K562 (cell line): Measurements from ENCODE around the gene SLC35D2. TPM values are rescaled to one million over a fixed set of nuclear protein-coding genes. Genes with fewer than 3 reads are reported as not detected.
A peak's percentile ranks its signal among the peaks of the same experiment; 100 is the strongest.

Experiments used
- CSDE1 ChIP-seq, 2 experiments: fragments of 450-650 bp; IDR thresholded peaks; 2 replicates each; pipeline ENCODE4 v1.6.1; 2016; ENCODE audit warnings: mild to moderate bottlenecking in 1 of 2
- CTCFL ChIP-seq: IDR thresholded peaks from 2 replicates; pipeline ENCODE4 v1.6.1; 2011; ENCODE audit warnings: borderline replicate concordance, low read depth, mild to moderate bottlenecking, moderate library complexity, low read length; ENCODE audit not compliant: insufficient read depth, poor library complexity, severe bottlenecking
- E2F6 ChIP-seq, 2 experiments: IDR thresholded peaks; 2 replicates each; pipeline ENCODE4 v1.6.1; 2011; ENCODE audit warnings: borderline replicate concordance in 1 of 2, control low read depth in 1 of 2, low read depth in 1 of 2, low read length in 1 of 2, mild to moderate bottlenecking in 1 of 2, mixed read lengths in 1 of 2, moderate library complexity in 1 of 2; ENCODE audit not compliant: insufficient read depth in 1 of 2, insufficient read length in 1 of 2, poor library complexity in 1 of 2, severe bottlenecking in 1 of 2; ENCODE audit errors: extremely low read depth in 1 of 2
- ETV5 ChIP-seq: sonication (generic); formaldehyde crosslinking; IDR thresholded peaks from 2 replicates; pipeline ENCODE4 v1.4.0; 2020; ENCODE audit warnings: low read depth, mild to moderate bottlenecking, missing genetic modification reagents
- KDM5B ChIP-seq: fragments of 200-600 bp; sonication (generic); IDR thresholded peaks from 2 replicates; pipeline ENCODE4 v1.6.1; 2012; ENCODE audit warnings: low read depth, mild to moderate bottlenecking, moderate library complexity, low read length, control low read depth, inconsistent platforms; ENCODE audit not compliant: insufficient replicate concordance
- NUFIP1 ChIP-seq: fragments of 450-650 bp; IDR thresholded peaks from 2 replicates; pipeline ENCODE4 v1.6.1; 2018; ENCODE audit not compliant: partially characterized antibody
- POLR2A ChIP-seq: fragments of 450-650 bp; conservative IDR thresholded peaks from 2 replicates; pipeline ENCODE4 v1.6.1; 2016
- SAP30 ChIP-seq: fragments of 200-600 bp; sonication (generic); IDR thresholded peaks from 2 replicates; pipeline ENCODE4 v1.6.1; 2012; ENCODE audit warnings: borderline replicate concordance, low read depth, mild to moderate bottlenecking, moderate library complexity, low read length, control low read depth, inconsistent platforms; ENCODE audit not compliant: insufficient read depth, poor library complexity, severe bottlenecking
- SUPT5H ChIP-seq: fragments of 450-650 bp; IDR thresholded peaks from 2 replicates; pipeline ENCODE4 v1.6.1; 2016
- TRIM25 ChIP-seq: fragments of 450-650 bp; IDR thresholded peaks from 2 replicates; pipeline ENCODE4 v1.7.0; 2016; ENCODE audit warnings: borderline replicate concordance
- UBTF ChIP-seq, 2 experiments: IDR thresholded peaks; 2 replicates each; pipeline ENCODE4 v1.6.1; 2012; ENCODE audit warnings: improper control_type of control experiment in 2 of 2, low read depth in 2 of 2, low read length in 2 of 2, borderline replicate concordance in 1 of 2
- XRCC5 ChIP-seq: fragments of 200-400 bp; formaldehyde crosslinking; IDR thresholded peaks from 2 replicates; pipeline ENCODE4 v1.6.1; 2017; ENCODE audit warnings: low read depth, mild to moderate bottlenecking, low read length
- ZHX1 ChIP-seq: fragments of 150-350 bp; conservative IDR thresholded peaks from 2 replicates; pipeline ENCODE4 v1.6.1; 2014; ENCODE audit warnings: low read length
- ZNF830 ChIP-seq: fragments of 250-450 bp; sonication (Bioruptor Pico); IDR thresholded peaks from 2 replicates; pipeline ENCODE4 v1.5.0; 2021; ENCODE audit warnings: mild to moderate bottlenecking
- polyA plus RNA-seq, 8 experiments: library from polyadenylated mRNA; depleted of rRNA in 4 of 8; stranded (reverse) in 5 of 8; unstranded in 3 of 8; fragments of >200 nt; fragmentation: Nextera tagmentation in 2 of 8; fragmentation: Illumina TruSeq in 1 of 8; extraction: Ambion mirVana in 2 of 8; extraction: Trizol in 1 of 8; gene quantifications; 2 replicates each; pipeline versions ENCODE4 v1.2.1 to v1.2.3, GENCODE V29; 2011 to 2014; ENCODE audit warnings: inconsistent platforms in 1 of 8, missing spikeins in 1 of 8
- total RNA-seq, 7 experiments: library from RNA; depleted of rRNA in 6 of 7; stranded (reverse); fragments of >200 nt in 6 of 7; fragmentation: Illumina TruSeq in 2 of 7; extraction: Trizol in 2 of 7; gene quantifications; 2 replicates each; pipeline versions ENCODE4 v1.2.1 to v1.2.3, GENCODE V29; 2011 to 2021; ENCODE audit warnings: low replicate concordance in 1 of 7

SLC35D2 gene
- total and polyA plus RNA-seq, 9 of the 15 experiments (the other 6 are each of a cell fraction or from before 2014, with no cell fraction given), result 2.9 to 14.9 (median 11.7) TPM

GRCh38 chr9:96418920-96419690 is 35.6 kb upstream of the SLC35D2 start (continued):
- TF ChIP-seq E2F6 (IDR thresholded peaks at IDR 0.05; ENCODE audit: borderline replicate concordance in 1 of 2, extremely low read depth in 1 of 2, insufficient read depth in 1 of 2, insufficient read length in 1 of 2, low read depth in 1 of 2, low read length in 1 of 2, poor library complexity in 1 of 2, severe bottlenecking in 1 of 2), result peak; percentile 27 to 57
- peak; percentile 82; the same call in 1 of the 2 replicates for TF ChIP-seq ZNF830 (CRISPR knock-in tag)
- peak; percentile 75 for TF ChIP-seq SUPT5H
- peak; percentile 68 for TF ChIP-seq NUFIP1
- peak; percentile 40 for TF ChIP-seq KDM5B
- TF ChIP-seq CSDE1 (IDR thresholded peaks at IDR 0.05), result no peak
- no peak for TF ChIP-seq TRIM25
- TF ChIP-seq CTCFL, result no peak
- peak; percentile 95 for TF ChIP-seq SAP30
- peak; percentile 78 for TF ChIP-seq POLR2A
- TF ChIP-seq XRCC5, result peak; percentile 63; the same call in 1 of the 2 replicates
- peak; percentile 84 to 97; a peak in 3 of 4 replicates for TF ChIP-seq UBTF (IDR thresholded peaks at IDR 0.05; ENCODE audit: borderline replicate concordance in 1 of 2, low read depth in 2 of 2, low read length in 2 of 2)
- TF ChIP-seq ZHX1, result 0 out of 2 replicates have a peak, but pooled peaks have one; percentile 58
- peak; percentile 49; the same call in 1 of the 2 replicates for TF ChIP-seq ETV5 (CRISPR knock-in tag)
